ENCODE data around the gene GIPR.

DNA sequence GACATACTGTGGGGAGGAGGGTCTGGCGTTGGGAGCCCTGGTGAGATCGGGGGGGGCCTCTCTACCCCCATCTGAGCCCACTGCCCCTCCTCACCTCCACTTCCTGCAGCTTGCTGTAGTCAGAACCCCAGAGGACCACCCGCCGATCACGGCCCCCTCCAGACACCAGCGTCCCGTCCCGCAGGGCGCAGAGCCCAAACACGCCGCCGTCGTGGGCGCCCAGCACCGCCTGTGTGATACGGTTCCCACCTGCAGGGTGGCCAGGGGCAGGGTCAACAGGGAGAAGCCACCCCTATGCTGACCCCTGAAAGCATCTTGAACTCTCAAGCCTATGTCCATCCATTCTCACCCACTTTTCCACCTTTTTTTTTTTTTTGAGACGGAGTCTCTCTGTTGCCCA lies 46.6 kb upstream of the GIPR start:
- TF ChIP-seq, protein P1, sequence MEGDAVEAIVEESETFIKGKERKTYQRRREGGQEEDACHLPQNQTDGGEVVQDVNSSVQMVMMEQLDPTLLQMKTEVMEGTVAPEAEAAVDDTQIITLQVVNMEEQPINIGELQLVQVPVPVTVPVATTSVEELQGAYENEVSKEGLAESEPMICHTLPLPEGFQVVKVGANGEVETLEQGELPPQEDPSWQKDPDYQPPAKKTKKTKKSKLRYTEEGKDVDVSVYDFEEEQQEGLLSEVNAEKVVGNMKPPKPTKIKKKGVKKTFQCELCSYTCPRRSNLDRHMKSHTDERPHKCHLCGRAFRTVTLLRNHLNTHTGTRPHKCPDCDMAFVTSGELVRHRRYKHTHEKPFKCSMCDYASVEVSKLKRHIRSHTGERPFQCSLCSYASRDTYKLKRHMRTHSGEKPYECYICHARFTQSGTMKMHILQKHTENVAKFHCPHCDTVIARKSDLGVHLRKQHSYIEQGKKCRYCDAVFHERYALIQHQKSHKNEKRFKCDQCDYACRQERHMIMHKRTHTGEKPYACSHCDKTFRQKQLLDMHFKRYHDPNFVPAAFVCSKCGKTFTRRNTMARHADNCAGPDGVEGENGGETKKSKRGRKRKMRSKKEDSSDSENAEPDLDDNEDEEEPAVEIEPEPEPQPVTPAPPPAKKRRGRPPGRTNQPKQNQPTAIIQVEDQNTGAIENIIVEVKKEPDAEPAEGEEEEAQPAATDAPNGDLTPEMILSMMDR (IDR thresholded peaks at IDR 0.05) = no peak
- TF ChIP-seq POLR2AphosphoS5 (IDR thresholded peaks at IDR 0.05; ENCODE audit: insufficient read depth in 1 of 2, low read depth in 1 of 2) = no peak

Data from vagina (tissue), 2 donors.